ENCODE measurements around the gene SCN2B. TPM values are rescaled to one million over a fixed set of nuclear protein-coding genes. Genes with fewer than 3 reads are reported as not detected.

Gene SCN2B
- total and polyA plus RNA-seq, 2 donors, result 0.73 to 1.6 TPM

GRCh38 chr11:118153976-118154375, 22.5 kb downstream of the SCN2B start:
- no peaks in the 10 kb centered on the region for H3K36me3 ChIP-seq (ENCODE audit: control insufficient read depth in 2 of 2, insufficient read depth in 2 of 2, low read length in 1 of 2)
- no peaks in the 10 kb centered on the region for H3K9me3 ChIP-seq (ENCODE audit: control insufficient read depth in 2 of 2, insufficient read depth in 1 of 2, low read length in 1 of 2)
- H3K4me3 ChIP-seq (ENCODE audit: low read length in 2 of 2), result no peak overlapping the region
- DNase-seq (ENCODE audit: low read depth in 6 of 9, low spot score in 9 of 9), result no peak
- H3K4me1 ChIP-seq (ENCODE audit: control insufficient read depth in 2 of 2, insufficient read depth in 2 of 2, low read length in 2 of 2), result peaks cover 6 to 21% of the 10 kb centered on the region in 2 donors
- peaks cover 75 to 98% of the 10 kb centered on the region in 2 donors for H3K27me3 ChIP-seq (ENCODE audit: control insufficient read depth in 2 of 2, insufficient read depth in 1 of 2, low read length in 1 of 2)
- no peak overlapping the region for H3K27ac ChIP-seq (ENCODE audit: low read depth in 1 of 2, low read length in 1 of 2)
- 95% methylated on average over 11 of the region's 11 CpGs for WGBS

- Histone ChIP-seq H3K9me3 (ENCODE audit: control insufficient read depth in 2 of 2, insufficient read depth in 1 of 2, low read length in 1 of 2) (no peaks in the 10 kb centered on the region), H3K27ac (ENCODE audit: low read depth in 1 of 2, low read length in 1 of 2) (no peak overlapping the region), H3K27me3 (ENCODE audit: control insufficient read depth in 2 of 2, insufficient read depth in 1 of 2, low read length in 1 of 2) (peaks cover 71 to 95% of the 10 kb centered on the region in 2 donors), H3K4me1 (ENCODE audit: control insufficient read depth in 2 of 2, insufficient read depth in 2 of 2, low read length in 2 of 2) (peaks cover 6 to 21% of the 10 kb centered on the region in 2 donors), H3K36me3 (ENCODE audit: control insufficient read depth in 2 of 2, insufficient read depth in 2 of 2, low read length in 1 of 2) (no peaks in the 10 kb centered on the region), H3K4me3 (ENCODE audit: low read length in 2 of 2) (no peak overlapping the region)
- no peak for DNase-seq (ENCODE audit: low read depth in 6 of 9, low spot score in 9 of 9)
- 30% methylated on average over 16 of the region's 16 CpGs for WGBS
Observed at GRCh38 chr11:118153516-118153915, 22.9 kb downstream of the SCN2B start.

- H3K9me3 ChIP-seq (ENCODE audit: control insufficient read depth in 2 of 2, insufficient read depth in 1 of 2, low read length in 1 of 2), result no peaks in the 10 kb centered on the region
- peak within 1 kb of the TSS in 1 of 2 donors; percentile 35 for H3K4me3 ChIP-seq (ENCODE audit: low read length in 2 of 2)
- H3K27ac ChIP-seq (ENCODE audit: low read depth in 1 of 2, low read length in 1 of 2), result no peak within 1 kb of the TSS
- peaks cover 6 to 21% of the 10 kb centered on the region in 2 donors for H3K4me1 ChIP-seq (ENCODE audit: control insufficient read depth in 2 of 2, insufficient read depth in 2 of 2, low read length in 2 of 2)
- under 1% methylated on average over 88 of the region's 88 CpGs for WGBS
- no peaks in the 10 kb centered on the region for H3K36me3 ChIP-seq (ENCODE audit: control insufficient read depth in 2 of 2, insufficient read depth in 2 of 2, low read length in 1 of 2)
- no peak for DNase-seq (ENCODE audit: low read depth in 6 of 9, low spot score in 9 of 9)
- peaks cover 70 to 94% of the 10 kb centered on the region in 2 donors for H3K27me3 ChIP-seq (ENCODE audit: control insufficient read depth in 2 of 2, insufficient read depth in 1 of 2, low read length in 1 of 2)
Observed at GRCh38 chr11:118152552-118153471, 23.6 kb downstream of the SCN2B start, which contains the start of gene SCN4B. TSS of gene SCN4B (minus strand) at chr11:118152823. CDS start at chr11:118152673, 150 bp downstream.

GRCh38 chr11:118152020-118152551, 24.4 kb downstream of the SCN2B start:
- WGBS, result 52% methylated on average over 16 of the region's 16 CpGs
- Histone ChIP-seq H3K9me3 (ENCODE audit: control insufficient read depth in 2 of 2, insufficient read depth in 1 of 2, low read length in 1 of 2) (no peaks in the 10 kb centered on the region), H3K4me1 (ENCODE audit: control insufficient read depth in 2 of 2, insufficient read depth in 2 of 2, low read length in 2 of 2) (peaks cover 6 to 21% of the 10 kb centered on the region in 2 donors), H3K36me3 (ENCODE audit: control insufficient read depth in 2 of 2, insufficient read depth in 2 of 2, low read length in 1 of 2) (no peaks in the 10 kb centered on the region), H3K27ac (ENCODE audit: low read depth in 1 of 2, low read length in 1 of 2) (no peak overlapping the region), H3K4me3 (ENCODE audit: low read length in 2 of 2) (no peak overlapping the region), H3K27me3 (ENCODE audit: control insufficient read depth in 2 of 2, insufficient read depth in 1 of 2, low read length in 1 of 2) (peaks cover 71 to 94% of the 10 kb centered on the region in 2 donors)
- DNase-seq (ENCODE audit: low read depth in 6 of 9, low spot score in 9 of 9), result no peak

GRCh38 chr11:118151431-118151830, 25.0 kb downstream of the SCN2B start:
- Histone ChIP-seq H3K27me3 (ENCODE audit: control insufficient read depth in 2 of 2, insufficient read depth in 1 of 2, low read length in 1 of 2) (peaks cover 70 to 94% of the 10 kb centered on the region in 2 donors), H3K4me3 (ENCODE audit: low read length in 2 of 2) (no peak overlapping the region), H3K9me3 (ENCODE audit: control insufficient read depth in 2 of 2, insufficient read depth in 1 of 2, low read length in 1 of 2) (no peaks in the 10 kb centered on the region), H3K4me1 (ENCODE audit: control insufficient read depth in 2 of 2, insufficient read depth in 2 of 2, low read length in 2 of 2) (peaks cover 6 to 16% of the 10 kb centered on the region in 2 donors), H3K36me3 (ENCODE audit: control insufficient read depth in 2 of 2, insufficient read depth in 2 of 2, low read length in 1 of 2) (no peaks in the 10 kb centered on the region), H3K27ac (ENCODE audit: low read depth in 1 of 2, low read length in 1 of 2) (no peak overlapping the region)
- 80% methylated on average over 5 of the region's 5 CpGs for WGBS
- no peak for DNase-seq (ENCODE audit: low read depth in 6 of 9, low spot score in 9 of 9)

- no peak for DNase-seq (ENCODE audit: low read depth in 6 of 9, low spot score in 9 of 9)
- Histone ChIP-seq H3K4me1 (ENCODE audit: control insufficient read depth in 2 of 2, insufficient read depth in 2 of 2, low read length in 2 of 2) (peaks cover 6 to 18% of the 10 kb centered on the region in 2 donors), H3K36me3 (ENCODE audit: control insufficient read depth in 2 of 2, insufficient read depth in 2 of 2, low read length in 1 of 2) (no peaks in the 10 kb centered on the region), H3K27ac (ENCODE audit: low read depth in 1 of 2, low read length in 1 of 2) (no peak overlapping the region), H3K9me3 (ENCODE audit: control insufficient read depth in 2 of 2, insufficient read depth in 1 of 2, low read length in 1 of 2) (no peaks in the 10 kb centered on the region), H3K27me3 (ENCODE audit: control insufficient read depth in 2 of 2, insufficient read depth in 1 of 2, low read length in 1 of 2) (peaks cover 67 to 94% of the 10 kb centered on the region in 2 donors), H3K4me3 (ENCODE audit: low read length in 2 of 2) (no peak overlapping the region)
- 94% methylated on average over 1 of the region's 1 CpG for WGBS
Observed at GRCh38 chr11:118149493-118149892, 26.9 kb downstream of the SCN2B start.

GRCh38 chr11:118148856-118149255, 27.6 kb downstream of the SCN2B start:
- 88% methylated on average over 2 of the region's 2 CpGs for WGBS
- Histone ChIP-seq H3K27ac (ENCODE audit: low read depth in 1 of 2, low read length in 1 of 2) (no peak overlapping the region), H3K4me3 (ENCODE audit: low read length in 2 of 2) (no peak overlapping the region), H3K4me1 (ENCODE audit: control insufficient read depth in 2 of 2, insufficient read depth in 2 of 2, low read length in 2 of 2) (peaks cover 6 to 18% of the 10 kb centered on the region in 2 donors), H3K9me3 (ENCODE audit: control insufficient read depth in 2 of 2, insufficient read depth in 1 of 2, low read length in 1 of 2) (peaks cover 0 to 3% of the 10 kb centered on the region in 2 donors), H3K27me3 (ENCODE audit: control insufficient read depth in 2 of 2, insufficient read depth in 1 of 2, low read length in 1 of 2) (peaks cover 61 to 94% of the 10 kb centered on the region in 2 donors), H3K36me3 (ENCODE audit: control insufficient read depth in 2 of 2, insufficient read depth in 2 of 2, low read length in 1 of 2) (no peaks in the 10 kb centered on the region)
- DNase-seq (ENCODE audit: low read depth in 6 of 9, low spot score in 9 of 9), result no peak

- Histone ChIP-seq H3K9me3 (ENCODE audit: control insufficient read depth in 2 of 2, insufficient read depth in 1 of 2, low read length in 1 of 2) (peaks cover 0 to 3% of the 10 kb centered on the region in 2 donors), H3K27ac (ENCODE audit: low read depth in 1 of 2, low read length in 1 of 2) (no peak overlapping the region), H3K27me3 (ENCODE audit: control insufficient read depth in 2 of 2, insufficient read depth in 1 of 2, low read length in 1 of 2) (peaks cover 55 to 92% of the 10 kb centered on the region in 2 donors), H3K36me3 (ENCODE audit: control insufficient read depth in 2 of 2, insufficient read depth in 2 of 2, low read length in 1 of 2) (no peaks in the 10 kb centered on the region), H3K4me1 (ENCODE audit: control insufficient read depth in 2 of 2, insufficient read depth in 2 of 2, low read length in 2 of 2) (peaks cover 6 to 14% of the 10 kb centered on the region in 2 donors), H3K4me3 (ENCODE audit: low read length in 2 of 2) (no peak overlapping the region)
- WGBS, result 96% methylated on average over 8 of the region's 8 CpGs
- no peak for DNase-seq (ENCODE audit: low read depth in 6 of 9, low spot score in 9 of 9)
Observed at GRCh38 chr11:118148240-118148639, 28.2 kb downstream of the SCN2B start.

GRCh38 chr11:118147502-118147901, 28.9 kb downstream of the SCN2B start:
- Histone ChIP-seq H3K27me3 (ENCODE audit: control insufficient read depth in 2 of 2, insufficient read depth in 1 of 2, low read length in 1 of 2) (peaks cover 48 to 91% of the 10 kb centered on the region in 2 donors), H3K4me1 (ENCODE audit: control insufficient read depth in 2 of 2, insufficient read depth in 2 of 2, low read length in 2 of 2) (peaks cover under 1 to 14% of the 10 kb centered on the region in 2 donors), H3K27ac (ENCODE audit: low read depth in 1 of 2, low read length in 1 of 2) (no peak overlapping the region), H3K36me3 (ENCODE audit: control insufficient read depth in 2 of 2, insufficient read depth in 2 of 2, low read length in 1 of 2) (no peaks in the 10 kb centered on the region), H3K4me3 (ENCODE audit: low read length in 2 of 2) (no peak overlapping the region), H3K9me3 (ENCODE audit: control insufficient read depth in 2 of 2, insufficient read depth in 1 of 2, low read length in 1 of 2) (peaks cover 0 to 3% of the 10 kb centered on the region in 2 donors)
- no peak for DNase-seq (ENCODE audit: low read depth in 6 of 9, low spot score in 9 of 9)
- WGBS, result 92% methylated on average over 3 of the region's 3 CpGs
